GM19193 (cell line): ENCODE measurements around the gene PGM2.

Experiments
- POLR2A ChIP-seq: IDR thresholded peaks from 4 replicates; pipeline ENCODE4 v1.6.1; 2011; ENCODE audit not compliant: insufficient read depth, insufficient read length; ENCODE audit errors: extremely low read depth

The PGM2 gene

DNA sequence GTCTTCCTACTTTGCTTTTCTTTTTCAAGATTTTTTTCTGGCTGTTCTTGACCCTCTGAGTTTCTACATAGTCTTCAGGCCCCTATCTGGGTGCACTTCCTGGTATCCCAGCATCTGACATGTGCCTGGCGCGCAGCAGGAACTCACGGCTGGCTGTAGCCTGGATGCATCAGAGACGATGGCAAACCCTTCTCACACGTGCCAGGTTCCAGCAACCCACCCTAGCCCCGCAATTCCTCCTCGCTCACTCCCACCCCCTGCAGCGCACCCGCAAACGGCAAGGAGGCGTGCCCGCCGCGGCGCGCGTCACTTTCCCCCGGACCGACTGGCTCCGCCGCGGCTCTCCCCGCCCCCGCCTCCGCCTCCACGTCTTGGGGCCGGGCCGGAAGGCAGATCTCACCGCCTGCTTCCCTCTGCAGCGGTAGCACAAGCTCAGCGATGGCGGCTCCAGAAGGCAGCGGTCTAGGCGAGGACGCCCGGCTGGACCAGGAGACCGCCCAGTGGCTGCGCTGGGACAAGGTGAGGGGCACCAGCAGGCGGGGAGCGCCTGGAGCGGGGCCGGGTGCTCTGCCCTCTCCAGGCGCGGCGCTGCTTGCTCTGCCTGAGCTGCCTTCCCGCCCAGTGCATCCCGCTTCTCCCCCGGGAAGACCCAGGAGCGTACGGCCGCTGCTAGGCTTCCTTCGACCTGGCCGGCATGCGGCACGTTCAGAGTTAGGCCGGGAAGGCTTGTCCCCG, at the start of gene PGM2:
TSS of gene PGM2 (plus strand) at position 392 of the 735 bp plus-strand sequence. CDS start at position 439, 47 bp downstream.
- TF ChIP-seq POLR2A = peak; percentile 94

DNA sequence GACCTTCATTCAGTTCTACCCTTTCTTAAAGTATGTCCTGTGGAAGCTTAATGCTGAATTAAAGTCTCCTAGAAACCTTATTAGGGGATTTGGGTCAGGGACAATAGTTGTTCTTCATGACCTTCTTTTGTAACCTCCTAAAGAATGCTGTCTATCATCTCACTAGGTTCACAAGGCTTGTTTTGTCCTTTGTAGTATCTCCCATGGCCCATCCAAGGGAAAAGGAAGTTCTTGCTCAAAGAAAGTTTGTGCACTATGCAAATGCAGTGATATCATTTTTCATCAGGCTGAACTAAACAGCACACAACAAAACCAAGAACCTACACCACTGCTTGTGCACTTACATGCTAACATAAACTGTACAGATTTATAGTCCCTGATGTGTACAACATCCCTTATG, 46.6 kb upstream of the PGM2 start:
- TF ChIP-seq POLR2A = no peak

DNA sequence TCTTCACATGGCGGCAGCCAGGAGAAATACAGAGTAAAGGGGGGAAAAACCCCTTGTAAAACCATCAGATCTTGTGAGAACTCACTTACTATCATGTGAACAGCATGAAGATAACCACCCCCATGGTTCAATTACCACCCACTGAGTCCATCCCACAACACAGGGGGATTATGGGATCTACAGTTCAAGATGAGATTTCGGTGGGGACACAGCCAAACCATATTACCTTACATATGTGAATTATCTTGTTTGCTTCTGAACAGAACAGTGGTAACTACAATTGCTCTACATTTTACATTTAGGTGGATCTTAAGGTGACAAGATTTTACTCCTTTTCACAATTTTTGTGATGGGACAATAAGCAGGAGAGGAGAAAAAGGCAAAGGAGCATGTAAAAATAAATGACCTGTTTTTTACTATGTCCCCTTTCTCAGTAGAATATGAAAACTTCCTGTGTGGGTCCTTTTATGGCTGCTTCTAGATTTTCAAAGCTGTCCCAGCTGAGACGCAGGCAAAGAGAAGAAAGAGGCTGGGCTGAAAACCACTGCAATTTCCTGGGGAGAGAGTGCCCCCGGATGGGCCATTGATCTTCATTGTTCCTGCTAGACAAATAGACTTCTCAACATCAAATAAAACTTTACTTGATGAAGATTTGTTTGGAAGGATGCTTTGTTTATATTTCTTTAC, 45.9 kb upstream of the PGM2 start:
- no peak for TF ChIP-seq POLR2A

DNA sequence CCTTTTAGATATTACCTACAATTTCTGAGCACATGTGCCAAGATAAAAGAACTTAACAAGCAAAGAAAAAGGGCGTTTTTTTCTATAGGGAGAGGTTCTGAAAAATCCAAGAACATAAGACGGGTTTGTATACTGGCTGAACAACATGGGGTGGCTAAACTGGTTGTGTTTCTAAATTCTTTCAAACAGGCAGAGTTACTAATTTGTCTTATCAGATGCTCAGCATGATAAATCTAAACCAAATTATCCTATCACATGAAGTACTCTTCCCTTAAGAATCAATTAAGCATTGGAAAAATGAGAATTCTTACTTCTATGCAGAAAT, 45.4 kb upstream of the PGM2 start:
- no peak for TF ChIP-seq POLR2A

DNA sequence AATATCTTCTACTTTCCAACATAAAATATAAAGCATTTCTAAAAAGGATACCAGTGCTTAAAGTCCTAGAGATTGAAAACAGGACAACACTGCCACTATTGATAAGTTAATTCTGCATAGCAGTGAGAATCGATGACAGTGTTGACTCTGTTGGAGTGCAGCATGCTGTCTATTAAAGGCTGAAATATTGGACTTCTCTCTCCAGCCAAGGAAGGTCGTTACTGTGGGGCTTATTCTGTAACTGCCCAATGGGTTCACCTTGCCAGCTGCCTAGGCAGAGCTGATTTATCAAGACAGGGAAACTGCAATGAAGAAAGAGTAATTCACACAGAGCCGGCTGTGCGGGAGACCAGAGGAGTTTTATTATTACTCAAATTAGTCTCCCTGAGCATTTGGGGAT, 37.7 kb upstream of the PGM2 start:
- no peak for TF ChIP-seq POLR2A

DNA sequence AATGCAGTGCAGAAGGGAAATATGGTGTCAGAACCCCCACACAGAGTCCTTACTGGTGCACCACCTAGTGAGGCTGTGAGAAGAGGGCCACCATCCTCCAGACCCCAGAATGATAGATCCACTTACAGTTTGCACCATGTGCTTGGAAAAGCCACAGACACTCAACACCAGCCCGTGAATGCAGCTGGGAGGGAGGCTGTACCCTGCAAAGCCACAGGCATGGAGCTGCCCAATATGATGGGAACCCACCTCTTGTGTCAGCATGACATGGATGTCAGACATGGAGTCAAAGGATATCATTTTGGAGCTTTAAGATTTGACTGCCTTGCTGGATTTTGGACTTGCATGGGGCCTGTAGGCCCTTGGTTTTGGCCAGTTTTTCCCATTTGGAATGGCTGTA, 34.2 kb upstream of the PGM2 start:
- TF ChIP-seq POLR2A = no peak

DNA sequence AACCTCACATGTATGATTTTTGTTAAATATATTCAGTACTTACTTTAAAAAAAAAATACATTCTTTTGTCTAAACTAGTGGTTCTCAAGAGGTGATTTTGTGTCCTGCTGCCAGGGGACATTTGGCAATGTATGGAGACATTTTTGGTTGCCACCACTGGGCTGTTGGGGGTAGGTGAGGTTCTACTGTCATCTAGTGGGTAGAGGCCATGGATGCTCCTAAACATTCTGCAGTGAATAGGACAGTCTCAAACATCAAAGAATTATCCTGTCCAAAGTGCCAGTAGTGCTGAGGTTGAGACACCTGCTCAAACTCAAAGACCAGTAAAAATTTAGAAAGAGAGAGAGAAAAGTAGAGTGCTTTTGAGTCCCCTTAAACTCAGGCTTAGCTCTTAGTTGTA, 32.9 kb upstream of the PGM2 start:
- TF ChIP-seq POLR2A = no peak

DNA sequence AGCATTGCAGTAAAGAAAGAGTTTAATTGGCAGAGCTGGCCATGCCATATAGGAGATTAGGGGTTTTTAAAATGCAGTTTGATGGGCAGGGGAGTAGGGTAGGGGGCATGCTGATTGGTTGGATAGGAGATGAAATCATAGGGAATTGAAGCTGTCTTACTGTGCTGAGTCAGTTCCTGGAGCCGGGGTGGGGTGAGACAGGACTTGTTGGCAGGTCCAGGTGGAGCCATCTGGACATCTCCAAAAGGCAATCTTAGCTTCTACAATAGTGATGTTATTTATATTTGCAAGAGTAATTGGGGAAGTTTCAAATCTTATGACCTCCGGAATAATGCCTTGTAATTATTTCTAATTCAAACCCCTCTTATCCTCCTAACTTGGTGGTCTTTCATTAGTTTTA, 32.4 kb upstream of the PGM2 start:
- no peak for TF ChIP-seq POLR2A

DNA sequence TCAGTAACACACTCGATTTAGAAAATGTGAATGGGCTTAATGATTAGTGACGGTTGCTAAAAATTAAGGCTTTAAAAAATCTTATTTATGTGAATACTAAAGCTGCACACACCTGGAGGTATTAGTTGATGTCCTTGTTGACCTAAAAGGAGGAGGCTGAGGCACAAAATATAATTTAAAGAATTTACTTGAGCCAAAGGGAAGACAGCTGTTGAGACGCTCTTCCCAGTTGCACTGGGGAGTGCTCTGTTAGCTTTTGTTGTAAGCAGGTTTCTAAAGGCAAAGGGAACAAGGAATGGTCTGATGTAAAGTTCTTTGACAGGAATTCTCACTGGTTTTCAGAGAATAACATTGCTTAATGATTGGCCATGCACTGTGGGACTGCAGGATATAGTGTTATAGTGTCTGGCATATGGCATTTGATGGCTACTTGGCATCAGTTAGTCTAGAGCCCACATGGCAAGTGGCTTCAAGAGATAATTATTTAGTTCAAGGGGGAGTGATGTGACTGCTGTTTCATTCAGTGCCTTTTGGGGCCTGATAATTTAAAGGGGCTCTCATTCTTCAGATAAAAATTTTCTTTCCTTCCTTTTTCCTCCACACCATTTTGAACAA, 30.8 kb upstream of the PGM2 start:
- no peak for TF ChIP-seq POLR2A

DNA sequence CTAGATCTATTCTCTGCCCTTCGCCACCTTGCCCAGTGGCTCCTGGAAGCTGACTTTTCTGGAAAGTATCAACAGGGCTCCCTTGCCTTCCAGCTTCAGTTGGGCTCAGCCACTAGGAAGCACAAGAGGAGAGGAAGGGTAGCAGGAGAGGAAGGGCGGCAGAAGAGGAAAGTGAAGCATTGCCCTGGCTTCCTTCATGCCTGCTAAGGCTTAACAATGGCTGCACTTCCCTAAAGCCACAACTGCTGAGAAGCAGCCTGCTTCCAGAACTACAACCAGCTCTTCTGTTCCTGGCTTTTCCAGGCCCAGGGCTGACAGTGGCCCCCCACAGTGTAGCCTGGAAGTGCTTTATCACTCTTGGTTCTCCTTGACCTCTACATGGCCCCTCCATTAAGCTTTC, 29.1 kb upstream of the PGM2 start:
- TF ChIP-seq POLR2A = no peak

DNA sequence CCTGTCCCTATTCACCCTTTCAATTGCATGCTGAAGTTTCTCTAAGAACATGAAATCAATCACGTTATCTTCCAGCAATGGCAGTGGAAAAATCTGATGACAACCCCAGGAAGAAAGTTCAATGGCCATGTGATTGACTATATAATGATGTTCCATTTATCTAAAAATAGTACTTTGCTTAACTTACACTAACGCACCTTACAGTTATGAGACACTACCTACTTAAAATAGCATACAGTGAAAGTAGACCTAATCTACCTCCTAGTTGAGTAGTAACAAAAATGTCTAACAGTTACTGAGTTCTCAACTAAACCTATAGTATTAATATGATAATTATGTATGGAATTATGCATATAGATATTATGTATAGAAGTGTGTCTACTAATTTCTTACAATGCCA, 28.6 kb upstream of the PGM2 start:
- TF ChIP-seq POLR2A = no peak

DNA sequence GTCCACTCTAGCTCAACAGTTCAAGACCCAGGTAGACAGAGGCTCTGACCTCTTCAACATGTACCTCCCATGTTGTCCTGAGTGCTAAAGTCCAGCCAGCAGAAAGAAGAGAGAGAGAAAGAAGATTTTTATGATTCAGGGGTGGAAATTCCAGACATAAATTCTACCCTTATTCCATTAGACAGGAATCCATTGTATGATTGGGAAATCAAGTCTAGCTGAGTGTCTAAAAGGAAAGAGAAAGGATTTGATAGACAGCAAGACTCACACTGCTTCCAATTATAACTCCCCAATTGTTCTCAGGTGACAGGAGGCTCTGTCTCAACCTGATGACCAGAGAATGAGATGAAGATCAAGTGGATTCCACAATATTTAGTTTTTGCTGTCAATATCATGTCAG, 27.9 kb upstream of the PGM2 start:
- no peak for TF ChIP-seq POLR2A

DNA sequence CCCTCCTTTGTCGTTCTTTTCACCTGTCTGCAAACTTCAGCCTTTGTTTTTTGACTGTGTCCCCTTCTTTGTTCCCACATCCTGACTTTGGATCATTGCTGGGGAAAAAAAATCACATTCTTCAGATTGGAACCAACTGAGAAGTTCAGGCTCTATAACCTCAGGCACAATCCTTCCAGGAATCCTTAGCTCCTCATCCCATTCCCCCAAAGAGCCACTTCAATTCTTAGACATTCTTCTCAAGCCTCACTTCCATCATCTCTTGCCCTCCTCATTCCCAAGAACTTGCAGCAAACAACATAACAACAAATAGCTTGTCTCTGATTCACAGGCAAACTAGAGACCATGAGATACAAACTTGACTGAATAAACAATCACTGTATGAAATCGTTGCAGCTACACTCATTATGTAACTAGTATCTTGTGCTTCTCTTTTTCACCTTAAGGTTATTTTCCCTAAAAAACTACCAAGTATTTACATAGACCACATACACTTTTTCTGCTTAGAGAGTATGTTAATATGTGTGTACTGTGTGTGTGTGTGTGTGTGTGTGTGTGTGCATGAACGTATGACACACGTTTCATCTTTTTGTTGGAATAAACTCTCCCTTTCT, 26.4 kb upstream of the PGM2 start:
- no peak for TF ChIP-seq POLR2A

DNA sequence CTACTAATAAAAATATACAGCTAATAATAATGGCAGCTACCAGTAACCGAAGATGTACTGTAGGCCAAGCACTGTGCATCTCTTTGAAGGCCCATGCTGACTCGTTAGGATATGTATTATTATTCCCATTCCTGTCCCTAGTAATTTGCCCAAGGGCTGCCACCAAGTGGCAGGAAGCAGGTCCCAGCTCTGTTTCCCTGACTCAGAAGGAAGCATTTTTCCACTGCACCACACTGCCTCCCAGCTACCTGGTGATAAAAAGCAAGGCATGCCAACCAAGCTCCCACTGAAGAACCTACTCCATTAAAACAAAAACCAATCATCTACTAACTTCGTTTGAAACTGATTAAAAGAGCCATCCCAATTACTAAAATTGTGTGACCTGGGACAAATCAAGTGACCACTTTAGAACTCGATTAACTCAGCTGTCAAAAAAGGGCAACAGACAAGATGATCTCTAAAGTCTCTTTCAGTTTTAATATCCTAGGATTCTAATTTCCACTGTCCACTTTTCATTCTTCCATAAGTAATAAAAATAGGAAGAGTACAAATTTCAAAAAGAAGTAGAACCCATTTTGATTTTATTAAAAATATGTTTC, 24.3 kb upstream of the PGM2 start:
- TF ChIP-seq POLR2A = no peak

DNA sequence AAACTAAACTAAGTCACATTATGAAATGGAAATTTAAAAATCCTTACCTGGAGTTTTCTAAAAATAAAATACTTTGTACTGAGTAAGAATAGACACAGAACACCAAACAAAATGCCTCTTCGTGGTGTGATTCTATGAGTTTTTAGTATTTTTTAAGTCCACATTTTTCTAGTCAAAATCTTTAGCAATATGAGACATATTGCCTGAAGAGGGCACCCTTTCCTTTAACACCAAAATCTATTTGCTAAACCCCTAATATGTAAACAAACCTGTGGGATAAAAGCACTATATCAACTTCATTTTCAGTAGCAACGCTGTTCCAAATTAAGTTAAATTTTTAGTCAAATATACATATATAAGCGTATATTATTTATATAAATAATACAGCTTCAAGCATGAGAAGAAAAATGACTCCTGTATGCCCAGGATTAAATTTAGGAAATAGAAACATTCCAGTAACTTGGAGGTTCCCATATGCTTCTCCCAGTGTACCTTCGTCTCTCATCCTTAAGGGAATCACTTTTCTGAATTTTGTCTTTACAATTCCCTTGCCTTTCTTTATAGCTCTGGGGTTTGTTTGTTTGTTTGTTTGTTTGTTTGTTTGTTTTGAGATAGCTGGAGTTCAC, 23.0 kb upstream of the PGM2 start:
- no peak for TF ChIP-seq POLR2A

DNA sequence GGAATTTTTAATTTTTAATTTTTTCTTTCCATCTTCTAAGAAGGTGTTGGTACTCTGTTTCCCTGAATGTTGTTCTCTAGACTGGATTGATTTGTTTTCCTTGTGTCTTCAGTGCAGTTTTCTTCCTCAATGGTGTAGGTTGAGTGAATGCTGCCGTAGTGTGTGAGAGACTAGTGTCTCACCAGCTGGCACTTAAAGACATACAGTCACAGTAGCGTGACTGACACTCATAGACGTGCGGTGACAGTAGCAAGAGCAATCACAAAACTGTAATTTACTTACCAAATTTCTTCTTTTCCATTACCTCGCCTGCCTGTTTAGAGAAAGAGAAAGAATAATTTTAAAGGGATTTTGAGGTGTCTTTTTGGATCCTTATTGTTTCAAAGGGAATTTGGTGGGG, 21.4 kb upstream of the PGM2 start:
- no peak for TF ChIP-seq POLR2A

DNA sequence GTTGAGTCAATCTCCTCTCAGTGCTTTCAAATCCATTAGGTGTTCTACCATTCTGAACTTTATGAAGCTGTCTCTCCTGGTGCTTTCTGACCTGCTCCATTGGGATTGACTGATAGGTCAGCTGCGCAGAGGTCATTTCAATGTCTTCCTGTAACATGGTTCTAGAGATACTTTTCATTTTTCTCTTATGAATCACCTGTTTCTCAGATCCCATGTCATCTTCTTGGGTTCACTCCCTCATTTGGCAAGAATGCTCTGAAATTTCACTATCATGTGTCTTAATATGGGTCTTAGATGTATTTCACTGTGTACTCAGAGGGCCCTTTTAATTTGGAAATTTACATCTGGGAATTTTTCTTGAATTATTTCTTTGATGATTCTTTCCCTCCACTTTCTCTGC, 13.8 kb upstream of the PGM2 start:
- TF ChIP-seq POLR2A = no peak
